ENCODE data around the gene WNT8A. TPM values are rescaled to one million over a fixed set of nuclear protein-coding genes. Genes with fewer than 3 reads are reported as not detected.

WNT8A gene
- total RNA-seq, 1 experiment from 2014 or later: not detected

- no peaks in the 10 kb centered on the region for H4K20me1 ChIP-seq (ENCODE audit: insufficient read depth)
- ChIA-PET POLR2A (no interaction called here), CTCF (interaction anchor here (1.1 kb wide), 1 partner anchor 482 kb away, joined by 3 read pairs; no protein-coding TSS in a partner anchor), RAD21 (ENCODE audit: low non-redundant PET in 1 of 2, low total read pairs in 2 of 2, uncharacterized antibody in 2 of 2, unreplicated experiment in 2 of 2) (no interaction called here)
- TF ChIP-seq ELF1 (IDR thresholded peaks at IDR 0.05; ENCODE audit: borderline replicate concordance, low read depth) (no peak), ZFX (IDR thresholded peaks at IDR 0.05) (no peak)
- no peaks in the 10 kb centered on the region for H3K9me2 ChIP-seq (ENCODE audit: insufficient read depth)
- H3K4me2 ChIP-seq (ENCODE audit: low read length): no peak overlapping the region
- DNase-seq (ENCODE audit: low read depth, low spot score): no peak
- intact Hi-C loops (cut with micrococcal nuclease): no loop called here
- no peak overlapping the region for H2AFZ ChIP-seq (ENCODE audit: low read depth, low read length, poor library complexity, severe bottlenecking)
- BruUV-seq (replicated peaks): no TSS peak
- H3K27me3 ChIP-seq (ENCODE audit: insufficient read depth, low read length): no peaks in the 10 kb centered on the region
- no peak overlapping the region for H3K9ac ChIP-seq (ENCODE audit: low read length)
- H3K79me2 ChIP-seq (ENCODE audit: insufficient read depth, low read length): no peaks in the 10 kb centered on the region
- peaks cover 0 to 4% of the 10 kb centered on the region in 2 experiments; a peak in 2 of 4 replicates for H3K4me1 ChIP-seq (ENCODE audit: control insufficient read depth in 1 of 2, insufficient read depth in 2 of 2, low read length in 2 of 2)
- H3K36me3 ChIP-seq (ENCODE audit: control insufficient read depth in 1 of 2, insufficient read depth in 2 of 2, low read length in 2 of 2): no peaks in the 10 kb centered on the region
- H3K27ac ChIP-seq (ENCODE audit: low read depth, low read length): no peak overlapping the region
- ATAC-seq: no peak
- H3K9me3 ChIP-seq (ENCODE audit: control insufficient read depth in 1 of 2, insufficient read depth in 1 of 2, low read depth in 1 of 2, low read length in 2 of 2): no peaks in the 10 kb centered on the region
- no peak overlapping the region for H3K4me3 ChIP-seq (replicated peaks in 1 of 2; ENCODE audit: low read depth in 1 of 2, low read length in 2 of 2)
These were observed 27.3 kb downstream of the WNT8A start for GRCh38 chr5:138111181-138111580.

GRCh38 chr5:138111937-138112336 lies 28.1 kb downstream of the WNT8A start:
- Histone ChIP-seq H3K4me3 (replicated peaks in 1 of 2; ENCODE audit: low read depth in 1 of 2, low read length in 2 of 2) (no peak overlapping the region), H3K4me1 (ENCODE audit: control insufficient read depth in 1 of 2, insufficient read depth in 2 of 2, low read length in 2 of 2) (peaks cover 0 to 4% of the 10 kb centered on the region in 2 experiments; a peak in 2 of 4 replicates), H3K9me3 (ENCODE audit: control insufficient read depth in 1 of 2, insufficient read depth in 1 of 2, low read depth in 1 of 2, low read length in 2 of 2) (no peaks in the 10 kb centered on the region), H3K9ac (ENCODE audit: low read length) (no peak overlapping the region), H3K4me2 (ENCODE audit: low read length) (no peak overlapping the region), H3K9me2 (ENCODE audit: insufficient read depth) (no peaks in the 10 kb centered on the region), H3K27ac (ENCODE audit: low read depth, low read length) (no peak overlapping the region), H3K79me2 (ENCODE audit: insufficient read depth, low read length) (no peaks in the 10 kb centered on the region), H2AFZ (ENCODE audit: low read depth, low read length, poor library complexity, severe bottlenecking) (no peak overlapping the region), H4K20me1 (ENCODE audit: insufficient read depth) (no peaks in the 10 kb centered on the region), H3K36me3 (ENCODE audit: control insufficient read depth in 1 of 2, insufficient read depth in 2 of 2, low read length in 2 of 2) (no peaks in the 10 kb centered on the region), H3K27me3 (ENCODE audit: insufficient read depth, low read length) (no peaks in the 10 kb centered on the region)
- ChIA-PET CTCF (no interaction called here), POLR2A (no interaction called here), RAD21 (ENCODE audit: low non-redundant PET in 1 of 2, low total read pairs in 2 of 2, uncharacterized antibody in 2 of 2, unreplicated experiment in 2 of 2) (no interaction called here)
- ATAC-seq (no peak), DNase-seq (ENCODE audit: low read depth, low spot score) (no peak)
- BruUV-seq (replicated peaks): no TSS peak
- intact Hi-C loops (cut with micrococcal nuclease): no loop called here
- TF ChIP-seq CBX3 (IDR thresholded peaks at IDR 0.05; ENCODE audit: low read depth) (no peak), FOSL1 (IDR thresholded peaks at IDR 0.05; ENCODE audit: low read depth) (no peak), CEBPB (IDR thresholded peaks at IDR 0.05; ENCODE audit: low read depth) (no peak), SRF (IDR thresholded peaks at IDR 0.05; ENCODE audit: low read depth) (no peak), EGR1 (IDR thresholded peaks at IDR 0.05; ENCODE audit: low read depth) (no peak), ELF1 (IDR thresholded peaks at IDR 0.05; ENCODE audit: borderline replicate concordance, low read depth) (no peak), REST (IDR thresholded peaks at IDR 0.05; ENCODE audit: low read depth) (no peak), YY1 (IDR thresholded peaks at IDR 0.05; ENCODE audit: extremely low read depth, insufficient replicate concordance, low read depth, low read length) (no peak), JUND (IDR thresholded peaks at IDR 0.05) (no peak), TCF7L2 (IDR thresholded peaks at IDR 0.05; ENCODE audit: borderline replicate concordance, extremely low read depth, insufficient read depth, insufficient read length) (no peak), POLR2A (IDR thresholded peaks at IDR 0.05; ENCODE audit: borderline replicate concordance, extremely low read depth, insufficient read depth, insufficient read length) (no peak), EZH2 (IDR thresholded peaks at IDR 0.05) (no peak)
- TF ChIP-seq, protein P1, sequence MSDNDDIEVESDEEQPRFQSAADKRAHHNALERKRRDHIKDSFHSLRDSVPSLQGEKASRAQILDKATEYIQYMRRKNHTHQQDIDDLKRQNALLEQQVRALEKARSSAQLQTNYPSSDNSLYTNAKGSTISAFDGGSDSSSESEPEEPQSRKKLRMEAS (IDR thresholded peaks at IDR 0.05): no peak
